MCF 10A (cell line): ENCODE measurements around the gene OR2J1. TPM values are rescaled to one million over a fixed set of nuclear protein-coding genes. Genes with fewer than 3 reads are reported as not detected.
"Not testable (repeated sequence)": the region's sequence is repeated elsewhere in the genome, so short reads cannot be mapped to it uniquely, and the experiment has no call there.

Experiments used
- BruUV-seq: library from RNA; stranded (reverse); fragments of 400-500 nt; replicated peaks from 2 replicates; lab custom pipeline; 2021; lab: Mats Ljungman, UMichigan
- CTCF ChIA-PET: fragments of 300-600 bp; sonication (Branson Sonifier 250); formaldehyde crosslinking; extraction: SDS; loops from one replicate; lab custom pipeline; 2021; ENCODE audit warnings: antibody characterized with exemption, inconsistent platforms; lab: Yijun Ruan, JAX
- POLR2A ChIA-PET: fragments of 300-600, 350-650 bp; sonication (Branson Sonifier 250); formaldehyde crosslinking; extraction: SDS; loops from one replicate; lab custom pipeline; 2020; ENCODE audit warnings: antibody characterized with exemption, inconsistent platforms; lab: Yijun Ruan, JAX
- DNase-seq: peaks from one replicate; pipeline ENCODE4 v3.0.0-alpha.2; 2018; ENCODE audit not compliant: unreplicated experiment
- H3K27ac Mint-ChIP-seq: one replicate; pipeline ENCODE4 v1.8.0; 2022; ENCODE audit warnings: mild to moderate bottlenecking, low read depth, mixed read lengths; ENCODE audit not compliant: unreplicated experiment
- H3K27me3 Mint-ChIP-seq: one replicate; pipeline ENCODE4 v1.8.0; 2022; ENCODE audit warnings: mixed read lengths; ENCODE audit not compliant: insufficient read depth, unreplicated experiment
- H3K36me3 Mint-ChIP-seq: one replicate; pipeline ENCODE4 v1.8.0; 2022; ENCODE audit warnings: mild to moderate bottlenecking, moderate library complexity, mixed read lengths; ENCODE audit not compliant: insufficient read depth, unreplicated experiment
- H3K4me1 Mint-ChIP-seq: one replicate; pipeline ENCODE4 v1.8.0; 2022; ENCODE audit warnings: mixed read lengths; ENCODE audit not compliant: insufficient read depth, unreplicated experiment
- H3K4me3 Mint-ChIP-seq: one replicate; pipeline ENCODE4 v1.8.0; 2022; ENCODE audit warnings: mild to moderate bottlenecking, moderate library complexity, mixed read lengths; ENCODE audit not compliant: unreplicated experiment
- H3K9me3 Mint-ChIP-seq: one replicate; pipeline ENCODE4 v1.8.0; 2022; ENCODE audit warnings: mixed read lengths; ENCODE audit not compliant: unreplicated experiment
- CTCF ChIP-seq: fragments of 200-600 bp; IDR thresholded peaks from one replicate; pipeline ENCODE4 v1.8.0; 2022; ENCODE audit warnings: antibody characterized with exemption, mild to moderate bottlenecking; ENCODE audit not compliant: unreplicated experiment
- intact Hi-C: fragments of 100-400 bp; cut with micrococcal nuclease; formaldehyde crosslinking; loops from 2 replicates; pipeline ENCODE4 v1.14.1; 2022
- total RNA-seq: library from RNA; stranded (reverse); gene quantifications from 2 replicates; pipeline ENCODE4 v1.2.3, GENCODE V29; 2022

The OR2J1 gene
- total RNA-seq, 1 experiment from 2014 or later: not detected

DNA sequence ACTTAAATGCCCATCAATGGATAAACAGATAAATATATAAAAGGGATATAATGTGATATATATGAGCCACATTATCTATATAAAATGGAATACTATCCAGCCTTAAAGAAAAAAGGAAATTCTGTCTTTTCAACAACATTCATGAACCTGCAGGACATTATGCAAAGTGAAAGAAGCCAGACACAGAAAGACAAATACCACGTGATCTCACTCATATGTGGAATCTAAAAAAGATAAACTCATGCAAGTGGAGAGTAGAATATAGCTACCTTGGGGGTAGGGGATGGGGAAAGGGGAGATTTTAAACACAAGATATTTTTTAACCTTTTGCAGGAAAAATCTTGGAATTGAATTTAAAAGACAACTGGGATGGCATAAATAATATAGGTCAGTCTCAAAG lies 1.5 kb upstream of the OR2J1 start:
- ChIA-PET POLR2A (no interaction called here), CTCF (no interaction called here)
- Mint-ChIP-seq H3K27ac (no peak overlapping the region), H3K36me3 (no peaks in the 10 kb centered on the region), H3K4me1 (no peaks in the 10 kb centered on the region), H3K9me3 (no peaks in the 10 kb centered on the region), H3K4me3 (no peak overlapping the region), H3K27me3 (peaks cover 54% of the 10 kb centered on the region)
- DNase-seq: no peak
- intact Hi-C loops: no loop called here
- no TSS peak for BruUV-seq
- no peak for TF ChIP-seq CTCF

- BruUV-seq: no TSS peak
- intact Hi-C loops: no loop called here
- Mint-ChIP-seq H3K27me3 (peaks cover 77% of the 10 kb centered on the region), H3K4me1 (no peaks in the 10 kb centered on the region), H3K4me3 (no peak within 1 kb of the TSS), H3K36me3 (no peaks in the 10 kb centered on the region), H3K9me3 (no peaks in the 10 kb centered on the region), H3K27ac (no peak within 1 kb of the TSS)
- CTCF ChIA-PET: interaction anchor here (0.5 kb wide), 1 partner anchor 104 kb away, joined by 3 read pairs; no protein-coding TSS in a partner anchor
- TF ChIP-seq CTCF: no peak
- peak; percentile 3 for DNase-seq
- POLR2A ChIA-PET: no interaction called here
Measured at GRCh38 chr6:29107758-29108157, 8.5 kb downstream of the OR2J1 start, which contains the start of gene OR2J3. TSS of gene OR2J3 (plus strand) at chr6:29108058. CDS start at chr6:29111891, 3,833 bp downstream.

DNA sequence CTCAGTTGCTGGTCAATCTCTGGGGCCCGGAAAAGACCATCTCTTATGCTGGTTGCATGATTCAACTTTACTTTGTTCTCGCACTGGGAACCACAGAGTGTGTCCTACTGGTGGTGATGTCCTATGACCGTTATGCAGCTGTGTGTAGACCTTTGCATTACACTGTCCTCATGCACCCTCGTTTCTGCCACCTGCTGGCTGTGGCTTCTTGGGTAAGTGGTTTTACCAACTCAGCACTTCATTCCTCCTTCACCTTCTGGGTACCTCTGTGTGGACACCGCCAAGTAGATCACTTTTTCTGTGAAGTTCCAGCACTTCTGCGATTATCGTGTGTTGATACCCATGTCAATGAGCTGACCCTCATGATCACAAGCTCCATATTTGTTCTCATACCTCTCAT lies 12.8 kb downstream of the OR2J1 start:
- no peak overlapping the region for H3K27ac Mint-ChIP-seq
- ChIA-PET CTCF (no interaction called here), POLR2A (no interaction called here)
- H3K27me3 Mint-ChIP-seq: peaks cover 64% of the 10 kb centered on the region
- intact Hi-C loops: loop anchor here (2.0 kb wide), 1 partner anchor 275 kb away; no protein-coding TSS in a partner anchor
- no peak overlapping the region for H3K4me3 Mint-ChIP-seq
- no peaks in the 10 kb centered on the region for H3K36me3 Mint-ChIP-seq
- no peaks in the 10 kb centered on the region for H3K9me3 Mint-ChIP-seq
- TF ChIP-seq CTCF: no peak
- peak; percentile 16 for DNase-seq
- H3K4me1 Mint-ChIP-seq: no peaks in the 10 kb centered on the region
- BruUV-seq: no TSS peak

DNA sequence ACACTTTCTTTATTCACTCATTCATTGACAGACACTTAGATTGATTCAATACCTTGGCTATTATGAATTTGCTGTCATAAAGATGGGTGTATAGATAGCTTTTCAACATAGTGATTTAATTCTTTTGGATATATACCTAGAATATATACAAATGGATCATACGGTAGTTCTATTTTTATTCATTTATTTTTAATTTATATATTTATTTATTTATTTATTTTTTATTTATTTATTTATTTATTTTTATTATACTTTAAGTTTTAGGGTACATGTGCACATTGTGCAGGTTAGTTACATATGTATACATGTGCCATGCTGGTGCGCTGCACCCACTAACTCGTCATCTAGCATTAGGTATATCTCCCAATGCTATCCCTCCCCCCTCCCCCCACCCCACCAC lies 15.7 kb downstream of the OR2J1 start:
- H3K4me3 Mint-ChIP-seq, H3K27ac Mint-ChIP-seq, POLR2A ChIA-PET, H3K36me3 Mint-ChIP-seq, BruUV-seq, intact Hi-C loops, H3K4me1 Mint-ChIP-seq, DNase-seq, H3K9me3 Mint-ChIP-seq, CTCF ChIA-PET: not testable (repeated sequence)
- H3K27me3 Mint-ChIP-seq: peaks cover 56% of the 10 kb centered on the region
